HG03354 (cell line): ENCODE measurements around the gene NUP210L.

Experiments used
- ATAC-seq: cut with Tn5 transposase; IDR thresholded peaks from one replicate; pipeline ENCODE4 v1.9.1; 2021; ENCODE audit warnings: mild to moderate bottlenecking; ENCODE audit not compliant: unreplicated experiment, poor library complexity, severe bottlenecking

Gene NUP210L

DNA sequence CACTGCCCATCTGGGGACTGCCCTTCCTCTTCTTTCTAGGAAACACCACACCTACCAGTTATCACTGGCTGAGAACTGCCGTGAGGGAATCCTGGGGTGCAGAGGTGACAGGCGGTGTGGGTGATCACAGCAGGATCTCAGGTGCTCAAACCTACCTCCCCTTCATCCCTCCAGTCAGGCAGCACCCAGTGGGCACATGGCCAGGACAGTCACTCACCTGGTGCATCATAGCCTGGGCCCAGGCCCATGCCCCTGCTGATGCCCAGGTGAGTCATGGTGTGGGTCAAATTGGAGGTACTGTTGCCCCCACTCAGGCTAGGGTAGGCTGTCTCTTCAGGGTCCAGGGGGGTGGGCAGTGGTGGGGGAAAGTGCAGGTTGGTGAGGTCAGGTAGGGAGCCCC lies 203.1 kb downstream of the NUP210L start:
- no peak for ATAC-seq

DNA sequence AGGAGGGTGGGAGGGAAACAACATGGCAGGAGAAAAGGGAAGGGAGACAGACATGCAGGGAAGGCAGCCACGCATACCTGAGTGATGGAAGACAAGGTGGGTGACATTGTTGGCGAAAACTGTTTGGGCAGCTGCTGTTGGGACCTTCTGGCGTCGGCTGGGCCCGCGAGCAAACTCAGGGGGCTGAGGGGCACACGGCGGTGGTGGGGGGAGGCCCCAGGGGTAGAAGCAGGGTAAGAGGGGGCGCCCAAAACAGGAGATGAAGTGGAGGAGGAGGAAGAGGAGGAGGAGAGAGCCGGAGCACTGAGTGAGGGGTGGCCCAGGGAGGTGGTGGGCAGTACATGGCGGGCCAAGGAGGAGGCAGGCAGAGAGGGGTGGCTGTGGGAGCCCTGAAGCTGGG lies 203.7 kb downstream of the NUP210L start:
- no peak for ATAC-seq

DNA sequence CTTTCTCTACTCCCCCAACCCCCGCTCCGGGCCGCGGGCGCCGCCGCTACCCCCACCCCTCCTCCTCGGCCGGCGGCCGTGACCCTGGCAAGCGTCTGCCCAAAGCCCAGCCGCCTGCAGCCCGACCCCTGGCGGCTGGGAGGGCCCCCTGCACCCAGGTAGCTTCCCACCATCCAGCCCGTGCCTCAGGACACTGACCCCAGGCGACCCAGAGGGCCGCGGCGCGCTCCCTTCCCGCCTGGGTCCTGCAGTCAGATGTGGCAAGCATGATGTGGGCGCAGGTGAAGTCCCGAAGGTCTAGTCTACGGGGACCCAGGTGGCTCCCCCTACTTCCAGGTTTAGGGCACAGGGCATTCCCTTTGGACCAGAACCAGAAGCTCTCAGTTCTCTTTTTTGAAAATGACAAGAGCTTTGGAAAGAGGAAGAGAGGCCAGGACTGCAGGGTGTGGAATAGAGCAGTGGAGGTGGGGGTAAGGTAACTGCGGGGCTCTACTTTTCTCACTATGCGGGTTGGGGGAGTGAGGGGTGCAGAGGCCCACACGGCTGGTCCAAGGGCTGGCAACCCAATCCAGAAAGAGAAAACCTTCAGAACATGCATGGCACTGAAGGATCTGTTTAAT lies 208.1 kb downstream of the NUP210L start, which contains the start of gene DENND4B:
DENND4B (minus strand) TSS at position 97 of the 620 bp plus-strand sequence. CDS start 2,344 bp downstream, outside the sequence.
- ATAC-seq = peak; percentile 68

DNA sequence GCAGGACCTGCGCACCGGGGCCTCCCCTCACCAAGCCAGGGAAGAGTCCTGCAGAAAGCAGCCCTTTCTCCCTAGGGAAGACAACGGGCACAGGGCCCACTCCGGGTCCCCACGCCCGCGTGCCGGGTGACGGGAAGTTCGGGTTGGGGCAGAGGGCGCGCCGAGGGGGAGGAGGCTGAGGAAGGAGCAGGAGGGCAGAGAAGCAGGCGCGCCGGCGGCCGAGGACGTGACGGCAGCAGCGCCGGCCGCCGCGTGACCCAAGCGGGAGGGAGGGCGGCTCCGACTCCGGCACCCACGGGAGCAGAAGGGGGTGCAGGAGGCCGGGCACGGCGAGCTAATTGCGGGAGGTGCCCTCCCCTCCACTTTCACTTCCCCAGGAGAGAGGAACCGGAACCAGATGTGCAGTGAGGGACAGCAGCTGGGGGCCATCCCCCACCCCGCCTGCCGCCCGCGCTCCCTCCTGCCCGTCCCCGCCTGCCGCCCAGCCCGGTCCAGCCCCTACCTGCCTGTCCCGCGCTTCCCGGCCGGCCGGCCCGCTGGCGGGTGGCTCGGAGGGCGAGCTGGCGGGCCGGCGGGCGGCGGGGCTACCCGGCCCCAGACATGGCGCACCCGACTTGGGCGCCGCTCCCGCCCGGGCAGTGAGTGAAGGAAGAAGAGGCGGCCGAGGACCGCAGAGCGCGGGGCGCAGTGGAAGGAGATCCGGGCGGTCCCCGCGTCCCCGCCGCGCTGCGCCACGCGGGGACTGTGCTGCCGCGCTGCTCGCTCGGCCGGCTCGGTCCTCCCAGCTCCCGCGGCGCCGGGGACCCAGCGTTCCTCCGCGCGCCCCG lies 208.9 kb downstream of the NUP210L start:
- ATAC-seq = peak; percentile 76

DNA sequence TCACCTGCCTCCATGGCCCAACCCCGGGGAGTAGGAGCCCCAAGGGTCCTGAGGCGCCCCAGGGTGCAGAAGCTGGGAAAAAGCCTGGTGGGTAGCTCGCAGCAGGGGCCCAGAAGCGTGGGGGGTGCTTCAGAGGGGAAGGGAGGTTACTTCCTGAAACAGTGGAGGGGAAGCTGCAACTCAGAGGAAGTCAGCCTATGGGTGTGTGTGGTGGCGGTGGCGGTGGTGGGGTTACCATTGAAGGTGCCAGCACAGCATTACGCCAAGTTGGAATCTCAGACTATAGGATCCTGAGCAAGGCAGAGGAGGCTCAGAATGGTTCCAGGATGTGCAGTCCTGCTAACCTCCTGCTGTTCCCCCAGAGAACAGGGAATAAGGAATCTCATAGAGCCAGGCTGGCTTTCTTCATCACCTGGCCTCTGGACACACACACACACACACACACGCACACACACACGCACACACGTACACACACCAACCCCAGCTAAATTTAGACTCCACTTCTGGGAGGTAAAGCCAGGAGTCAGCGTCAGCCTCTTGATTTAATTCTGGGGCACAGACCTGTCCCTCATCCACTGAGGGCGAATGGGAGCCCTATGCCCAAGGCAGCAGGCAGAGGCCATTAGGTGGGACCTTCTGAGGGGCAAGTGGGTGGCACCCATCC lies 209.6 kb downstream of the NUP210L start:
- no peak for ATAC-seq

DNA sequence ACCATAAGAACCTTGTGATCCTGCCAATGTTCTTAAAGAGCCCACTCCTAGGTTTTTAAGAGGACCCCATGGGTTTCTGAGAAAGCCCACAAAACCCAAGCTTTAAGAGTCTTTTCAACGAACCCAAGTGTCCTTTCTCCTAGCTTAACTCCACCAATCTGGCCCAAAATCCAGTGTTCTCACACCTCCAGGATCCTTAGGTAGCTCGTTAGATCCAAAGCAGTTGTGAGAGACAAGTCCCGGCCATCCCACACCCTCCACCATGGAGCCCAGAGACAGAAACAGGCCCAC lies 210.1 kb downstream of the NUP210L start:
- no peak for ATAC-seq

DNA sequence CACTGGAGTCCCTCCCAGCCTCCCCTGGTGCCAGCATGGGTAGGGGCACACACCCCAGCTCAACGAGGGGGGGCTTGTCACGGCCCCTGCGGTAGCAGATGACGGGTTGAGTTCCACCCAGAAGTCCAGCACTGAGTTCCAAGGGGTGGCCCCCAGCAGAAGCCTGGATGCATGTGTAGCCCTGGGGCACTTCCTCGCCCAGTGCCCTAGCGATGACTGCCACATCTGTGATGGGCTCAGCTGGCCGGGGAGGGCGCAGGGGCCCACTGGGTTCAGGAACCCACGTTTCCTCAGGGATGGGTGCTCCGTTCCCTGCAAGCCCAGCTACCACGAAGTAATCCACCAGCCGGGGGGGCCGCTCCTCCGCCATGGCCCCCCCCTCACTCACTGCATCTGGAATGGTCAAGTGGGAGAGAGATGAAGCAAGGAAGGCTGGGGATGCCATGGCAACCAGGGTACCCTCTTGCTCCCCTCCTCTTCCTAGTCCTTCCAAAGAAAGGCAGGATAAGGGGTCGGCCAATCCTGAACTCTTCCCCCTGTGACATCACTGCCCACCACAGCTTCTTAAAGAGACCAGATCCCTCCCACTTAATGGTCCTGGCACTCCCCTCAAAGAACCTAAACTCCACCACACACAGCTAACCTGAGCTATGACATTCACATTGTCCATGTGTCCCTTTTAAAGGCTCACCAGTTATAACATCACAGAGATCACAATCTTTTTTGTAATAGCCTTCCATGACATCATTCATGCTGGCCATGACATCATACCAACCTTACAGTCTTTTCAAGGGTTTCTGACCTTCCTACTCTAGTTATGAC lies 210.7 kb downstream of the NUP210L start:
- ATAC-seq = no peak

DNA sequence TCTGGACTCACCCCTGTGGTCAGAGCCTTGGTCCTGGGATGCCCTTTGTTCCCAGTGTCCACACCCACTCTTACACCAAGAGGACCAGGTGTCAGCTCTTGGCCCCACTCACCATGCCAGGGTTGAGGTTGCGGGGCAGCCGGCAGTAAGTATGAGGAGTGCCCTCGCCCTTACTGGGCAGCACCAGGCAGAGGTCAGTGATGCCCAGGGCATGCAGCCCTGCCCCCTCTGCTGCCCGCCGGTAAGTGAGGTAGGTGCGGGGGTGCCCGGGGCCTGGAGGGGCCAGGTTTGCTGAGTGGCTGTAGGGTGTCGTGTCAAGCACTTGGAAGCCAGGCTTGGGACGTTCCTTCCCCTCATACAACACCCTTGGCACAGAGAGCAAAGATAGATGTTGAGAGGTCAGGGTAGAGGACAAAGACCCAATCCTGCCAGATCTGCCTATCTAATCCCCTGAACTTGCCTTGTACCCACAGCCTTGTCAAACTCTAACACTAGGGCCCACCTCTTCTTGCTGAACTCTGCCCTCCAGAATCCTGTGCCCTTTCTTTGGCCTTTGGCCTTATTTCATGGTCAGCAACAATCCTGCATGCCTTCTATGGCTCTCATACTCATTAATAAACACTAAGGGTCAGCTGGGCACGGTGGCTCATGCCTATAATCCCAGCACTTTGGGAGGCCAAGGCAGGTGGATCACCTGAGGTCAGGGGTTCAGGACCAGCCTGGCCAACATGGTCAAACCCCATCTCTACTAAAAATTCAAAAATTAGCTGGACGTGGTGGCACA lies 211.9 kb downstream of the NUP210L start:
- no peak for ATAC-seq
